H9 (cell line): Measurements from ENCODE around the gene DGKB. TPM values are rescaled to one million over a fixed set of nuclear protein-coding genes. Genes with fewer than 3 reads are reported as not detected.

ENCODE experiments used
- DNase-seq: peaks from one replicate; pipeline ENCODE4 v3.0.0-alpha.2; 2017
- H2AFZ ChIP-seq: one replicate; pipeline ENCODE4 v1.6.1; 2013; ENCODE audit warnings: mild to moderate bottlenecking, low read length, control low read depth, moderate library complexity
- H2AK5ac ChIP-seq: 2 replicates; pipeline ENCODE4 v1.6.1; 2013; ENCODE audit warnings: low read length, control low read depth, mixed read lengths; ENCODE audit not compliant: insufficient read length
- H2BK120ac ChIP-seq: one replicate; pipeline ENCODE4 v1.6.1; 2013; ENCODE audit warnings: low read depth, mild to moderate bottlenecking, low read length, control low read depth, inconsistent platforms; ENCODE audit not compliant: poor library complexity, severe bottlenecking
- H2BK12ac ChIP-seq: 2 replicates; pipeline ENCODE4 v1.6.1; 2013; ENCODE audit warnings: low read length, control low read depth, mixed read lengths, low read depth; ENCODE audit not compliant: insufficient read length
- H2BK15ac ChIP-seq: 2 replicates; pipeline ENCODE4 v1.6.1; 2013; ENCODE audit warnings: low read depth, low read length, control low read depth
- H2BK20ac ChIP-seq: one replicate; pipeline ENCODE4 v1.6.1; 2013; ENCODE audit warnings: low read depth, mild to moderate bottlenecking, low read length, control low read depth, inconsistent platforms; ENCODE audit not compliant: poor library complexity, severe bottlenecking
- H2BK5ac ChIP-seq: 2 replicates; pipeline ENCODE4 v1.6.1; 2013; ENCODE audit warnings: low read length, control low read depth, mixed read lengths; ENCODE audit not compliant: insufficient read length
- H3K14ac ChIP-seq: 2 replicates; pipeline ENCODE4 v1.6.1; 2013; ENCODE audit warnings: low read length, control low read depth; ENCODE audit not compliant: insufficient read depth
- H3K18ac ChIP-seq: 2 replicates; pipeline ENCODE4 v1.6.1; 2013; ENCODE audit warnings: low read depth, mild to moderate bottlenecking, mixed read lengths, low read length, control low read depth; ENCODE audit not compliant: insufficient read length
- H3K23ac ChIP-seq: 2 replicates; pipeline ENCODE4 v1.6.1; 2013; ENCODE audit warnings: low read length, control low read depth, mixed read lengths, low read depth; ENCODE audit not compliant: insufficient read length
- H3K23me2 ChIP-seq: 2 replicates; pipeline ENCODE4 v1.6.1; 2013; ENCODE audit warnings: low read depth, mild to moderate bottlenecking, mixed read lengths, low read length, control low read depth; ENCODE audit not compliant: insufficient read length, poor library complexity, severe bottlenecking
- H3K27ac ChIP-seq: 2 replicates; pipeline ENCODE4 v1.5.1; 2013; ENCODE audit warnings: low read length, control low read depth, mixed read lengths, low read depth; ENCODE audit not compliant: insufficient read length
- H3K27me3 ChIP-seq: 2 replicates; pipeline ENCODE4 v1.6.1; 2013; ENCODE audit warnings: low read length, control low read depth, inconsistent platforms; ENCODE audit not compliant: insufficient read depth
- H3K4ac ChIP-seq: 2 replicates; pipeline ENCODE4 v1.6.1; 2013; ENCODE audit warnings: low read depth, mild to moderate bottlenecking, control low read depth, inconsistent platforms, low read length, moderate library complexity
- H3K4me1 ChIP-seq: 2 replicates; pipeline ENCODE4 v1.6.1; 2013; ENCODE audit warnings: low read length, control low read depth, inconsistent platforms; ENCODE audit not compliant: insufficient read depth
- H3K4me2 ChIP-seq: 2 replicates; pipeline ENCODE4 v1.6.1; 2013; ENCODE audit warnings: low read length, control low read depth, mixed read lengths; ENCODE audit not compliant: insufficient read length, insufficient read depth
- H3K56ac ChIP-seq: 2 replicates; pipeline ENCODE4 v1.6.1; 2013; ENCODE audit warnings: low read depth, mild to moderate bottlenecking, mixed read lengths, low read length, control low read depth; ENCODE audit not compliant: insufficient read length
- H3K79me1 ChIP-seq: 2 replicates; pipeline ENCODE4 v1.6.1; 2013; ENCODE audit warnings: low read depth, mild to moderate bottlenecking, moderate library complexity, low read length, control low read depth, inconsistent platforms; ENCODE audit not compliant: insufficient read depth, poor library complexity, severe bottlenecking
- H3K79me2 ChIP-seq: 2 replicates; pipeline ENCODE4 v1.6.1; 2013; ENCODE audit warnings: low read length, control low read depth, inconsistent platforms; ENCODE audit not compliant: insufficient read depth
- H3K9ac ChIP-seq: 2 replicates; pipeline ENCODE4 v1.6.1; 2013; ENCODE audit warnings: low read length, control low read depth, mixed read lengths; ENCODE audit not compliant: insufficient read length; ENCODE audit errors: extremely low read depth
- H3K9me3 ChIP-seq: one replicate; pipeline ENCODE4 v1.6.1; 2013; ENCODE audit warnings: low read depth, low read length, inconsistent platforms; ENCODE audit not compliant: control insufficient read depth
- H3T11ph ChIP-seq: one replicate; pipeline ENCODE4 v1.6.1; 2013; ENCODE audit warnings: mild to moderate bottlenecking, low read length, control low read depth, inconsistent platforms
- H4K20me1 ChIP-seq: one replicate; pipeline ENCODE4 v1.6.1; 2013; ENCODE audit not compliant: control insufficient read depth, insufficient read length, insufficient read depth
- H4K5ac ChIP-seq: 2 replicates; pipeline ENCODE4 v1.6.1; 2013; ENCODE audit warnings: low read depth, mild to moderate bottlenecking, mixed read lengths, low read length, control low read depth; ENCODE audit not compliant: insufficient read length
- H4K8ac ChIP-seq: replicated peaks from 2 replicates; pipeline ENCODE4 v1.6.1; 2013; ENCODE audit warnings: low read length, control low read depth, mixed read lengths, low read depth; ENCODE audit not compliant: insufficient read length
- H4K91ac ChIP-seq: 2 replicates; pipeline ENCODE4 v1.6.1; 2013; ENCODE audit warnings: low read depth, mild to moderate bottlenecking, moderate library complexity, mixed read lengths, low read length, control low read depth; ENCODE audit not compliant: insufficient read length
- H3K27ac Mint-ChIP-seq, 3 experiments: 2 replicates in 2 of 3; 3 replicates in 1 of 3; pipeline ENCODE4 v1.8.0; 2020 to 2021; ENCODE audit warnings: mixed read lengths in 3 of 3, mild to moderate bottlenecking in 1 of 3, moderate library complexity in 1 of 3
- H3K27me3 Mint-ChIP-seq: 2 replicates; pipeline ENCODE4 v1.8.0; 2021; ENCODE audit warnings: low read depth, mild to moderate bottlenecking, moderate library complexity, mixed read lengths
- H3K36me3 Mint-ChIP-seq, 3 experiments: 2 replicates in 2 of 3; 3 replicates in 1 of 3; pipeline ENCODE4 v1.8.0; 2020 to 2021; ENCODE audit warnings: low read depth in 3 of 3, mixed read lengths in 3 of 3; ENCODE audit not compliant: insufficient read depth in 1 of 3
- H3K4me1 Mint-ChIP-seq, 2 experiments: 2 replicates each; pipeline ENCODE4 v1.8.0; 2020; ENCODE audit warnings: mixed read lengths in 2 of 2
- H3K4me3 Mint-ChIP-seq, 2 experiments: 2 replicates in 1 of 2; 3 replicates in 1 of 2; pipeline ENCODE4 v1.8.0; 2020 to 2021; ENCODE audit warnings: mild to moderate bottlenecking in 2 of 2, mixed read lengths in 2 of 2, moderate library complexity in 1 of 2
- H3K9me3 Mint-ChIP-seq, 2 experiments: 2 replicates in 1 of 2; 3 replicates in 1 of 2; pipeline ENCODE4 v1.8.0; 2020; ENCODE audit warnings: mild to moderate bottlenecking in 2 of 2, mixed read lengths in 2 of 2, moderate library complexity in 1 of 2
- CTCF ChIP-seq: fragments of 200-600 bp; sonication (generic); conservative IDR thresholded peaks from 3 replicates; pipeline ENCODE4 v1.8.0; 2021; ENCODE audit warnings: antibody characterized with exemption, mild to moderate bottlenecking
- total RNA-seq: library from RNA; stranded (reverse); gene quantifications from 2 replicates; pipeline ENCODE4 v1.2.1, GENCODE V29; 2021

DGKB gene
- total RNA-seq, 1 experiment from 2014 or later, result 0.26 TPM

GRCh38 chr7:14622559-14622958 lies 280.0 kb downstream of the DGKB start:
- H3K4me1 Mint-ChIP-seq, result no peaks in the 10 kb centered on the region
- H3K4me3 Mint-ChIP-seq, result no peak overlapping the region
- Histone ChIP-seq H4K8ac (no peak overlapping the region), H3K27ac (no peak overlapping the region), H3K23me2 (no peaks in the 10 kb centered on the region), H3T11ph (no peak overlapping the region), H4K5ac (no peak overlapping the region), H3K14ac (no peak overlapping the region), H3K79me2 (no peaks in the 10 kb centered on the region), H4K91ac (no peak overlapping the region), H2BK20ac (no peak overlapping the region), H3K4me2 (no peak overlapping the region), H2AK5ac (no peak overlapping the region), H3K56ac (no peak overlapping the region), H3K4ac (no peak overlapping the region), H4K20me1 (no peaks in the 10 kb centered on the region), H2BK120ac (no peak overlapping the region), H2AFZ (no peak overlapping the region), H3K27me3 (no peaks in the 10 kb centered on the region), H3K4me1 (no peaks in the 10 kb centered on the region), H2BK12ac (no peak overlapping the region), H2BK5ac (no peak overlapping the region), H3K9me3 (no peaks in the 10 kb centered on the region), H3K9ac (no peak overlapping the region), H3K79me1 (no peaks in the 10 kb centered on the region), H3K23ac (no peak overlapping the region), H2BK15ac (no peak overlapping the region), H3K18ac (no peak overlapping the region)
- no peaks in the 10 kb centered on the region for H3K9me3 Mint-ChIP-seq
- H3K27me3 Mint-ChIP-seq, result no peaks in the 10 kb centered on the region
- TF ChIP-seq CTCF, result no peak
- H3K27ac Mint-ChIP-seq, result no peak overlapping the region
- H3K36me3 Mint-ChIP-seq, result no peaks in the 10 kb centered on the region
- DNase-seq, result no peak
